ENCODE measurements around the gene GRIK2. TPM values are rescaled to one million over a fixed set of nuclear protein-coding genes. Genes with fewer than 3 reads are reported as not detected.

GRIK2 gene
- total RNA-seq, 1 experiment from 2014 or later = 0.70 TPM

GRCh38 chr6:101800598-101800997, 407.1 kb downstream of the GRIK2 start:
- Mint-ChIP-seq H3K4me1 (peaks cover 9 to 16% of the 10 kb centered on the region in 2 experiments), H3K27ac (no peak overlapping the region), H3K4me3 (no peak overlapping the region), H3K36me3 (ENCODE audit: insufficient read depth in 1 of 3, low read depth in 3 of 3) (no peaks in the 10 kb centered on the region), H3K27me3 (ENCODE audit: low read depth) (no peaks in the 10 kb centered on the region), H3K9me3 (no peaks in the 10 kb centered on the region)
- Histone ChIP-seq H3K4me1 (ENCODE audit: insufficient read depth, low read length) (peaks cover 2% of the 10 kb centered on the region; the same call in 1 of the 2 replicates), H3K56ac (ENCODE audit: insufficient read length, low read depth, low read length) (no peak overlapping the region), H3K79me1 (ENCODE audit: insufficient read depth, low read depth, low read length, poor library complexity, severe bottlenecking) (no peaks in the 10 kb centered on the region), H2BK12ac (ENCODE audit: insufficient read length, low read depth, low read length) (no peak overlapping the region), H3K9ac (ENCODE audit: extremely low read depth, insufficient read length, low read length) (no peak overlapping the region), H3K4me2 (ENCODE audit: insufficient read depth, insufficient read length, low read length) (no peak overlapping the region), H2BK5ac (ENCODE audit: insufficient read length, low read length) (no peak overlapping the region), H3K23me2 (ENCODE audit: insufficient read length, low read depth, low read length, poor library complexity, severe bottlenecking) (no peaks in the 10 kb centered on the region), H4K91ac (ENCODE audit: insufficient read length, low read depth, low read length) (no peak overlapping the region), H2AFZ (ENCODE audit: low read length) (no peak overlapping the region), H2BK120ac (ENCODE audit: low read depth, low read length, poor library complexity, severe bottlenecking) (no peak overlapping the region), H3K23ac (ENCODE audit: insufficient read length, low read depth, low read length) (no peak overlapping the region), H2BK15ac (ENCODE audit: low read depth, low read length) (no peak overlapping the region), H3K18ac (ENCODE audit: insufficient read length, low read depth, low read length) (no peak overlapping the region), H3K27me3 (ENCODE audit: insufficient read depth, low read length) (no peaks in the 10 kb centered on the region), H3T11ph (ENCODE audit: low read length) (no peak overlapping the region), H4K20me1 (ENCODE audit: control insufficient read depth, insufficient read depth, insufficient read length) (no peaks in the 10 kb centered on the region), H3K4ac (ENCODE audit: low read depth, low read length) (no peak overlapping the region), H3K27ac (ENCODE audit: insufficient read length, low read depth, low read length) (no peak overlapping the region), H3K9me3 (ENCODE audit: control insufficient read depth, low read depth, low read length) (no peaks in the 10 kb centered on the region), H4K5ac (ENCODE audit: insufficient read length, low read depth, low read length) (no peak overlapping the region), H2BK20ac (ENCODE audit: low read depth, low read length, poor library complexity, severe bottlenecking) (no peak overlapping the region), H4K8ac (replicated peaks; ENCODE audit: insufficient read length, low read depth, low read length) (no peak overlapping the region), H3K14ac (ENCODE audit: insufficient read depth, low read length) (no peak overlapping the region), H3K79me2 (ENCODE audit: insufficient read depth, low read length) (no peaks in the 10 kb centered on the region), H2AK5ac (ENCODE audit: insufficient read length, low read length) (no peak overlapping the region)
- no CpG with 5 or more reads among the region's 3 CpGs for WGBS (ENCODE audit: extremely low coverage, insufficient read length, low lambda C conversion rate)
- DNase-seq = no peak
- TF ChIP-seq CTCF (conservative IDR thresholded peaks at IDR 0.05) = no peak

Data from H9 (cell line).